AG08396 (cell line): ENCODE results near the gene CYP2C19.
"Not testable (repeated sequence)": the region's sequence is repeated elsewhere in the genome, so short reads cannot be mapped to it uniquely, and the experiment has no call there.

Experiments used
- DNase-seq: peaks from one replicate; pipeline ENCODE4 v3.0.0; 2012; ENCODE audit warnings: low spot score, mixed read lengths

The CYP2C19 gene

DNA sequence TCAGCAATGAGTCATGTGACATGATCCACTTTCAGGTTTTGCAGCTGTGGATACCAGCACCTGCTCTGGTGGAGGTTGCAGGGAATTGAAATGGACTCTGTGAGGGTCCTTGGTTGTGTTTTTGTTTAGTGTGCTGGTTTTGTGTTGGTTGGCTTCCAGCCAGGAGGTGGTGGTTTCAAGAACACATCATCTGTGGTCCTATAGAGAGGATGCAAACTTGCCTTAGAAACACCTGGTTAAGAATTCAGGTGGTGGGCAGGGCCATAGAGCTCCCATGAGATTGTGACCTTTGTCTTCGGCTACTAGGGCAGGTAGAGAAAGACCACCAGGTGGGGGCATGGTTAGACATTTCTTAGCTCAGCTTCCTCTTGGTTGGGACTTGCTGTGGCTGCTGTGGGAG lies 116.7 kb downstream of the CYP2C19 start:
- no peak for DNase-seq

DNA sequence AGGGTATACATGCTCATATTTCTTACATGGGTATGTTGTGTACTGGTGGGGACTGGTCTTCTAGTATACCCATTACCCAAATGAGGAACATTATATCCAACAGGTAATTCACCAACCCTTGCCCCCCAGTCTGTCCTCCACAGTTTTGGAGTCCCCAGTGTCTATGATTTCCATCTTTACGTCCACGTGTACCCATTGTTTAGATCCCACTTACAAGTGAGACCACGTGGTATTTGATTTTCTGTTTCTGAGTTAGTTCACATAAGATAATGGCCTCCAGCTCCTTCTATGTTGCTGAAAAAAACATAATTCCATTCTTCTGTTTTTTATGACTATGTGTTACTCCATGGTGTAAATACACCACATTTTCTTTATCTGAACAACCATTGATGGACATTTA lies 126.6 kb downstream of the CYP2C19 start:
- no peak for DNase-seq

DNA sequence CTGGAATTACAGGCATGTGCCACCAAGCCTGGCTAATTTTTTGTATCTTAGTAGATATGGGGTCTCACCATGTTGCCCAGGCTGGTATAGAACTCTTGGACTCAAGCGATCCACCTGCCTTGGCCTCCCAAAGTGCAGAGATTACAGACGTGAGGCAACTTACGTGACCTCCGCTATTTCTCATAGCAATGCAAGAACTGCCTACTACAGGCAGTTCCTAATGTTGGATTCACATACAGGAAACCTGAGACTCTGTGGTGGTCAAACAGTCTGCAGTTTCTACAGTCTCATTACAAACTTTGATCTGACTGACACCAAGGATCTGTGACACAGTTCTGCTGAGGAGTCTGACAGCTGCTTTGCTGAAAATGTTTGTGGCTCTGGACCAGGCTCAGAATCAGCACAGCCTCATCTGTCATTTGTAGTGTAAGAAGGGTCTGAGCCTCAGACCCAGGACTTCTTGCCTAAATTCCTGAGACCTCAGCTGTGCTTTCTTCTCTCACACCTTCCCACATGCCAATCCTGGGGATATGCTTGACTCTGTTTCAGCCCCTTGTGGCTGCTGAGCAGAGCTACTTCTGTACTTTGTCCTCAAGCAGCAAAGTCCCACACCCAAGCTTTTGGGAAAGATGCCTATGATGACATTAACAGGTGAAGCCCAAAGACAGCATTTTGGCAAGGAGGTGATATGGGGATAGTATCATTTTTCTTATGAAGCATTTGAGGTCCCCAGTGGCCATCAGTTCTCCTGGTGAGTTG lies 128.0 kb downstream of the CYP2C19 start:
- DNase-seq, result no peak

DNA sequence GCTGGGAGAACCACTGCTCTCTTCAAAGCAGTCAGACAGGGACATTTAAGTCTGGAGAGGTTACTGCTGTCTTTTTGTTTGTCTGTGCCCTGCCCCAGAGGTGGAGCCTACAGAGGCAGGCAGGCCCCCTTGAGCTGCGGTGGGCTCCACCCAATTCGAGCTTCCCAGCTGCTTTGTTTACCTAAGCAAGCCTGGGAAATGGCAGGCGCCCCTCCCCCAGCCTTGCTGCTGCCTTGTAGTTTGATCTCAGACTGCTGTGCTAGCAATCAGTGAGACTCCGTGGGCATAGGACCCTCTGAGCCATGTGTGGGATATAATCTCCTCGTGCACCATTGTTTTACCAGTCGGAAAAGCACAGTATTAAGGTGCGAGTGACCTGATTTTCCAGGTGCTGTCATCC lies 135.9 kb downstream of the CYP2C19 start:
- not testable (repeated sequence) for DNase-seq

DNA sequence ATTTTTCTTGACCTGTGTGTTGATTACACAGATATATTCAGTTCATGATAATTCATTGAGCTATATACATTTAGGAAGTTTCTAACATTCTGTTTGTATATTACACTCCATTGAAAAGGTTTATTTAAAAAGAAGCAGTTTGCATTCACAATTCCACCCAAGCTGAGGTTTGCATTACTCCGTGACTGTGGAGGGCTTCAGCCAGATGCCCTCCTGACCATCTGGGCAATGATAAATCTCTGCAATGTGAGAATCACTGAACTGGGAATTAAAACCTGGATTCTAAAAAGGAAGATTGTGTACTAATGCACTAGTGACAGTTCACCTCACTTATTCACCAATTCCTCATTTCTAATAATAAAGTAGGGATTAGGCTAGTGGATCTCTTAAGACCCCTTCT lies 139.6 kb downstream of the CYP2C19 start:
- no peak for DNase-seq

DNA sequence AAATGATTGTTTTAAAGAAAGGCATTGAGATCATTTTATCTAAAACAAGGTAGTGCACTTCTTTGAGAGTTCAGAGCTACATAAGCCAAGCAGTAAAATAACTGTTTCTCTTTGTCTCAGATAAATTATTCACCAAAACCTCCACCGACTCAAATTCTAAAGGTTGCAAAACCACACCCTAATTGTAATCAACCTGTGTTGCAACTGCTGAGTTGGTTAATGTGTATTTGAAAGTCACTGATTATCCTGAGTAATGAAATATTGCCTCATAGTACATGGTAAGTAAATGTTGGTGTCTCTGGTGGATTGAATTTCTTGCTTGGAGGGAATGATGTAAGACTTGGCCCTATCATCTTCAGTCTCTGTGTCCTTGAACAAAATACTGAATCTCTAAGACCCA lies 140.1 kb downstream of the CYP2C19 start:
- no peak for DNase-seq
